HCT116 (cell line): Measurements from ENCODE around the gene RBM28. TPM values are rescaled to one million over a fixed set of nuclear protein-coding genes. Genes with fewer than 3 reads are reported as not detected.

Experiments
- ATAC-seq: fragments of 200-7000 bp; cut with Tn5 transposase; 2 replicates; pipeline ENCODE4 v1.9.1; 2020; ENCODE audit warnings: mild to moderate bottlenecking, moderate library complexity
- BruUV-seq: library from RNA; stranded (reverse); fragments of 400-500 nt; replicated peaks from 2 replicates; lab custom pipeline; 2021; lab: Mats Ljungman, UMichigan
- CTCF ChIA-PET: fragments of 300-600 bp; sonication (Branson Sonifier 250); formaldehyde crosslinking; loops from one replicate; lab custom pipeline; 2021; ENCODE audit warnings: antibody characterized with exemption; lab: Charles Lee
- POLR2A ChIA-PET: fragments of 300-600, 350-600 bp; sonication (Branson Sonifier 250); formaldehyde crosslinking; loops from one replicate; lab custom pipeline; 2021; ENCODE audit warnings: antibody characterized with exemption; lab: Charles Lee
- RAD21 ChIA-PET, 2 experiments: fragments of 300-600 bp; sonication (Branson Sonifier 250); formaldehyde crosslinking; loops; one replicate each; lab custom pipeline; 2023; ENCODE audit warnings: low total read pairs in 2 of 2; ENCODE audit not compliant: uncharacterized antibody in 2 of 2, unreplicated experiment in 2 of 2, low non-redundant PET in 1 of 2; lab: Charles Lee
- DNase-seq: peaks from one replicate; pipeline ENCODE4 v3.0.0-alpha.2; 2010; ENCODE audit warnings: low read depth, low spot score
- H2AFZ ChIP-seq: fragments of 200-600 bp; shearing (Covaris generic), sonication (generic); 2 replicates; pipeline ENCODE4 v1.6.1; 2017; ENCODE audit warnings: low read depth, mixed run types, mixed read lengths, antibody characterized with exemption, low read length; ENCODE audit not compliant: poor library complexity, severe bottlenecking
- H3K27ac ChIP-seq: 2 replicates; pipeline ENCODE4 v1.5.1; 2012; ENCODE audit warnings: low read depth, low read length
- H3K27me3 ChIP-seq: fragments of 200-600 bp; sonication (generic); 2 replicates; pipeline ENCODE4 v1.6.1; 2016; ENCODE audit warnings: mixed run types, low read length, mixed read lengths; ENCODE audit not compliant: insufficient read depth
- H3K36me3 ChIP-seq, 2 experiments: fragments of 200-500 bp in 1 of 2; fragments of 200-600 bp in 1 of 2; sonication (Bioruptor generic) in 1 of 2; sonication (generic) in 1 of 2; 2 replicates each; pipeline versions ENCODE4 v1.5.1 to v1.6.1; 2014 to 2016; ENCODE audit warnings: low read length in 2 of 2, inconsistent platforms in 1 of 2, mixed read lengths in 1 of 2, mixed run types in 1 of 2; ENCODE audit not compliant: insufficient read depth in 2 of 2, control insufficient read depth in 1 of 2
- H3K4me1 ChIP-seq, 2 experiments: fragments of 200-600 bp in 1 of 2; sonication (generic) in 1 of 2; 2 replicates each; pipeline versions ENCODE4 v1.5.1 to v1.6.1; 2012 to 2017; ENCODE audit warnings: low read length in 2 of 2, inconsistent platforms in 1 of 2, mild to moderate bottlenecking in 1 of 2, mixed read lengths in 1 of 2, mixed run types in 1 of 2, moderate library complexity in 1 of 2; ENCODE audit not compliant: insufficient read depth in 2 of 2, control insufficient read depth in 1 of 2
- H3K4me2 ChIP-seq: fragments of 200-600 bp; sonication (generic); 2 replicates; pipeline ENCODE4 v1.6.1; 2017; ENCODE audit warnings: mixed run types, low read length, mixed read lengths
- H3K4me3 ChIP-seq, 2 experiments: fragments of 200-600 bp in 1 of 2; sonication (generic) in 1 of 2; replicated peaks in 1 of 2; 2 replicates each; pipeline ENCODE4 v1.5.1; 2011 to 2016; ENCODE audit warnings: low read length in 2 of 2, control low read depth in 1 of 2, low read depth in 1 of 2, mild to moderate bottlenecking in 1 of 2, mixed read lengths in 1 of 2, mixed run types in 1 of 2
- H3K79me2 ChIP-seq: fragments of 200-600 bp; sonication (generic); 2 replicates; pipeline ENCODE4 v1.6.1; 2017; ENCODE audit warnings: mild to moderate bottlenecking, mixed run types, low read length, moderate library complexity, mixed read lengths; ENCODE audit not compliant: insufficient read depth
- H3K9ac ChIP-seq: fragments of 200-600 bp; sonication (generic); 2 replicates; pipeline ENCODE4 v1.6.1; 2016; ENCODE audit warnings: low read length, mixed read lengths
- H3K9me2 ChIP-seq: fragments of 200-600 bp; sonication (generic), shearing (Covaris generic); 2 replicates; pipeline ENCODE4 v1.6.1; 2017; ENCODE audit warnings: mixed run types, mild to moderate bottlenecking, moderate library complexity; ENCODE audit not compliant: insufficient read depth
- H3K9me3 ChIP-seq, 2 experiments: fragments of 200-500 bp in 1 of 2; fragments of 200-600 bp in 1 of 2; sonication (Bioruptor generic) in 1 of 2; sonication (generic) in 1 of 2; 2 replicates each; pipeline ENCODE4 v1.6.1; 2014 to 2017; ENCODE audit warnings: low read length in 2 of 2, mixed read lengths in 2 of 2, inconsistent platforms in 1 of 2, low read depth in 1 of 2, mild to moderate bottlenecking in 1 of 2, mixed run types in 1 of 2, moderate library complexity in 1 of 2; ENCODE audit not compliant: control insufficient read depth in 1 of 2, insufficient read depth in 1 of 2
- H4K20me1 ChIP-seq: fragments of 200-600 bp; sonication (generic), shearing (Covaris generic); 2 replicates; pipeline ENCODE4 v1.6.1; 2017; ENCODE audit warnings: mixed run types, mild to moderate bottlenecking, moderate library complexity; ENCODE audit not compliant: insufficient read depth
- CEBPB ChIP-seq: IDR thresholded peaks from 2 replicates; pipeline ENCODE4 v1.6.1; 2012; ENCODE audit warnings: low read depth
- CTCF ChIP-seq, 3 experiments: fragments of 200-600 bp in 1 of 3; sonication (generic) in 1 of 3; IDR thresholded peaks in 2 of 3; conservative IDR thresholded peaks in 1 of 3; 2 replicates each; pipeline ENCODE4 v1.5.1; 2012 to 2017; ENCODE audit warnings: low read depth in 2 of 3, low read length in 2 of 3, antibody characterized with exemption in 1 of 3, borderline replicate concordance in 1 of 3, control low read depth in 1 of 3, mild to moderate bottlenecking in 1 of 3, mixed read lengths in 1 of 3, mixed run types in 1 of 3, moderate library complexity in 1 of 3; ENCODE audit not compliant: insufficient read depth in 1 of 3
- ELF1 ChIP-seq: IDR thresholded peaks from 2 replicates; pipeline ENCODE4 v1.6.1; 2012; ENCODE audit warnings: low read depth, borderline replicate concordance
- JUND ChIP-seq: IDR thresholded peaks from 2 replicates; pipeline ENCODE4 v1.6.1; 2012
- POLR2A ChIP-seq: IDR thresholded peaks from 2 replicates; pipeline ENCODE4 v1.7.0; 2011; ENCODE audit warnings: borderline replicate concordance; ENCODE audit not compliant: insufficient read depth, insufficient read length; ENCODE audit errors: extremely low read depth
- POLR2AphosphoS5 ChIP-seq: IDR thresholded peaks from 2 replicates; pipeline ENCODE4 v1.6.1; 2011; ENCODE audit warnings: mild to moderate bottlenecking, low read depth, low read length, moderate library complexity
- SP1 ChIP-seq: IDR thresholded peaks from 2 replicates; pipeline ENCODE4 v1.6.1; 2012; ENCODE audit warnings: low read depth
- ZFX ChIP-seq: fragments of 450-650 bp; IDR thresholded peaks from 2 replicates; pipeline ENCODE4 v1.6.1; 2017
- ZNF274 ChIP-seq: fragments of 200-500 bp; sonication (Bioruptor generic); IDR thresholded peaks from 2 replicates; pipeline ENCODE4 v1.6.1; 2014; ENCODE audit warnings: mild to moderate bottlenecking, low read depth, low read length, inconsistent platforms
- intact Hi-C: fragments of 100-400 bp; cut with micrococcal nuclease; formaldehyde crosslinking; loops from 2 replicates; pipeline ENCODE4 v1.10.0; 2022
- total RNA-seq: library from RNA; stranded (reverse); gene quantifications from one replicate; pipeline ENCODE4 v1.2.1, GENCODE V29; 2021; ENCODE audit not compliant: unreplicated experiment
- TF ChIP-seq, protein P1 (sequence below): IDR thresholded peaks from 2 replicates; pipeline ENCODE4 v1.6.1; 2012

Gene RBM28
- total RNA-seq, 1 experiment from 2014 or later: 66.3 TPM

DNA sequence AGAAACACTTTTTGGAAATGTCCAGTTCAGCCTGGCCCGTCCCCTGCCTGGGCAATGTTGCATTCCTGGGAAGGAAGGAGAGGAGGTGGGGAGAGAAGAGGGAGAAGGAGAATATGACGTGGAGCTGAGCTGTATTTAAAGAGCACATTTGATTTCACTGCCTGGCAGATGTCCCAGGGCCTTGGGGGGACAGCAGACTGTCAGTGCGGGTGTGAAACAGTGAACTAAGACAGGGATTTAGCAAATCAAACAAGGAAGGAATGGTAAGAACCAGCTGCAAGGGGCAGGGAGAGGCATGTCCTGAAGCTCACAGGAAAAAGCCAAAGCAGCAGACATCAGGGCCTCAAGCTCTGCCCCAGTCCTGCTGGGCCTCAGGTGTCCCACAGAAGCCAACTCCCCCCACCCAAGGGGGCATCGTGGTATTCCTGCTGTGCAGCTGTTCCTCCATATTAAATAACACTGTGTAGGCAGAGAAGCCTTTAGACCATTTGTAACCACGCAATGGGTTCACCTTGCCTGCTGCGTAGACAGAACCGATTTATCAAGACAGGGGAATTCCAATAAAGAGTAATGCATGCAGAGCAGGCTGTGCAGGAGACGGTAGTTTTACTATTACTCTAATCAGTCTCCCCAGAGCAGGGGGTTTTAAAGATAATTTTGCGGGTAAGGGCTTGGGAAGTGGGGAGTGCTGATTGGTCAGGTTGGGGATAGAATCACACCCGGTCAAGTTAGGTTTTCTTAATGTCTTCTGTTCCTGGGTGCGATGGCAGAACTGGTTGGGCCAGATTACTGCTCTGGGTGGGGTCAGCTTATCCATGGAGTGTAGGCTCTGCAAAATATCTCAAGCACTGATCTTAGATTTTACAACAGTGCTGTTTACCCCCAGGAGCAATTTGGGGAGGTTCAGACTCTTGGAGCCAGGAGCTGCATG lies 84.3 kb downstream of the RBM28 start (continued):
- TF ChIP-seq CTCF (IDR thresholded peaks at IDR 0.05 in 2 of 3, conservative IDR thresholded peaks at IDR 0.05 in 1 of 3; ENCODE audit: borderline replicate concordance in 1 of 3, insufficient read depth in 1 of 3, low read depth in 2 of 3, low read length in 2 of 3): no peak
- TF ChIP-seq POLR2A: no peak
- TF ChIP-seq, protein P1, sequence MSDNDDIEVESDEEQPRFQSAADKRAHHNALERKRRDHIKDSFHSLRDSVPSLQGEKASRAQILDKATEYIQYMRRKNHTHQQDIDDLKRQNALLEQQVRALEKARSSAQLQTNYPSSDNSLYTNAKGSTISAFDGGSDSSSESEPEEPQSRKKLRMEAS: no peak

GRCh38 chr7:128257458-128257857 lies 86.2 kb downstream of the RBM28 start:
- Histone ChIP-seq H3K27me3 (no peaks in the 10 kb centered on the region), H3K4me1 (peaks cover 17 to 19% of the 10 kb centered on the region in 2 experiments), H3K4me3 (no peak overlapping the region), H3K9me3 (no peaks in the 10 kb centered on the region), H4K20me1 (no peaks in the 10 kb centered on the region), H3K36me3 (no peaks in the 10 kb centered on the region), H3K4me2 (no peak overlapping the region), H3K9ac (no peak overlapping the region), H3K9me2 (no peaks in the 10 kb centered on the region), H3K79me2 (no peaks in the 10 kb centered on the region), H3K27ac (no peak overlapping the region), H2AFZ (no peak overlapping the region)
- no peak for ATAC-seq
- BruUV-seq: no TSS peak
- TF ChIP-seq ELF1 (no peak), ZFX (no peak), CEBPB (no peak), SP1 (no peak), JUND (no peak), ZNF274 (no peak), POLR2AphosphoS5 (no peak), POLR2A (no peak)
- TF ChIP-seq, protein P1: no peak
- ChIA-PET CTCF (no interaction called here), RAD21 (no interaction called here), POLR2A (no interaction called here)
- intact Hi-C loops: no loop called here
- no peak for DNase-seq
